NB4 (cell line): ENCODE data around the gene TNS1.

Experiments used
- MYC ChIP-seq: IDR thresholded peaks from 2 replicates; pipeline ENCODE4 v1.6.1; 2011; ENCODE audit warnings: low read depth, low read length
- POLR2A ChIP-seq: IDR thresholded peaks from 2 replicates; pipeline ENCODE4 v1.6.1; 2011; ENCODE audit warnings: mild to moderate bottlenecking; ENCODE audit not compliant: insufficient read length; ENCODE audit errors: extremely low read depth
- TF ChIP-seq, protein P1 (sequence below): IDR thresholded peaks from one replicate; pipeline ENCODE4 v1.5.1; 2012; ENCODE audit warnings: low read depth, low read length
- TF ChIP-seq, protein P2 (sequence below): IDR thresholded peaks from 2 replicates; pipeline ENCODE4 v1.6.1; 2011; ENCODE audit warnings: low read depth, low read length

DNA sequence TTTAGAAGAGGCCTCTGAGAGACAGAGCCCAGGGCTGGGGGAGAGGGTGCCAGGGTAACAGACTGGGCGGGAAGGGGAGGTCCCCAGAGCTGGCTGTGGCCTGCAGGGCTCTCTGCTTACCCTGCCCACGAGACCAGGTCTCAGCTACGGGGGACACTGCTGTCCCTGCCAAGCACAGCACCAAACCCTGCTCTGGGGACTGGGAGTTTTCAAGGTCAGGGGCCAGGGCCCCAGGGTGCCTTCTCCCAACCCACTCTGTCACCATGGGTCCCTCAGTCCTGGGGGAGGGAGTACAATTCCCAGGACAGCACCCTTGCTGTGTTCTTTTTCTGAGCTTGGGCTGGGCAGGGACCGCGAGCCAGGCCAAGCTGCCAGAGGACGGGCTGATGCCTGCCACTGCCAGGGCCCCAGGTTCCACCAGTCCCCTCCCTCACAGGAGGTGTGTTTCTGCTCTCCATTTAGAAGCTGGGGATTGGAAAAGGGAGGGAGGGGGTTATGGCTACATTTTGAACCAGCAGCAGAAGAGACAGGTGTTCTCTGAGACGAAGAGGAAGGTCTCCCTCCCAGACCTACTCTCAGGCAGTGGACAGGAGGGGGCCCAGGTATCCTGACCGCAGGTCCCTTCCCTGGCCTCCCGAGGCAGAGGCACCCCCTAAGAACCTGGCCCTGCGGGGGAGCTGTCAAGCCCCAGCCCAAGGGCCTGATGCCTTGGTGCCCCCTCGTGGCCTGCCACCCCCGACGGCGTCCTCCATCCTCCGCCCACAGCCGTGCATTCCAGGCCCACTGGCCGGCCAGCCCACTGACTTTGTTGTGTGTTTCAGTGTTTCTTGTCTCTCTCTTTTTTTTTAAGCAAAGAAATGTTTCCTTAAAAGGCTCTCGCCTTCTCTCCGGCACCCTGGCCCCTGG lies 80.4 kb downstream of the TNS1 start:
- TF ChIP-seq, protein P1, sequence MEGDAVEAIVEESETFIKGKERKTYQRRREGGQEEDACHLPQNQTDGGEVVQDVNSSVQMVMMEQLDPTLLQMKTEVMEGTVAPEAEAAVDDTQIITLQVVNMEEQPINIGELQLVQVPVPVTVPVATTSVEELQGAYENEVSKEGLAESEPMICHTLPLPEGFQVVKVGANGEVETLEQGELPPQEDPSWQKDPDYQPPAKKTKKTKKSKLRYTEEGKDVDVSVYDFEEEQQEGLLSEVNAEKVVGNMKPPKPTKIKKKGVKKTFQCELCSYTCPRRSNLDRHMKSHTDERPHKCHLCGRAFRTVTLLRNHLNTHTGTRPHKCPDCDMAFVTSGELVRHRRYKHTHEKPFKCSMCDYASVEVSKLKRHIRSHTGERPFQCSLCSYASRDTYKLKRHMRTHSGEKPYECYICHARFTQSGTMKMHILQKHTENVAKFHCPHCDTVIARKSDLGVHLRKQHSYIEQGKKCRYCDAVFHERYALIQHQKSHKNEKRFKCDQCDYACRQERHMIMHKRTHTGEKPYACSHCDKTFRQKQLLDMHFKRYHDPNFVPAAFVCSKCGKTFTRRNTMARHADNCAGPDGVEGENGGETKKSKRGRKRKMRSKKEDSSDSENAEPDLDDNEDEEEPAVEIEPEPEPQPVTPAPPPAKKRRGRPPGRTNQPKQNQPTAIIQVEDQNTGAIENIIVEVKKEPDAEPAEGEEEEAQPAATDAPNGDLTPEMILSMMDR = no peak
- TF ChIP-seq POLR2A = no peak
- TF ChIP-seq, protein P2, sequence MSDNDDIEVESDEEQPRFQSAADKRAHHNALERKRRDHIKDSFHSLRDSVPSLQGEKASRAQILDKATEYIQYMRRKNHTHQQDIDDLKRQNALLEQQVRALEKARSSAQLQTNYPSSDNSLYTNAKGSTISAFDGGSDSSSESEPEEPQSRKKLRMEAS = no peak
- TF ChIP-seq MYC = no peak
